ENCODE data around the gene RNASE1.

The RNASE1 gene

DNA sequence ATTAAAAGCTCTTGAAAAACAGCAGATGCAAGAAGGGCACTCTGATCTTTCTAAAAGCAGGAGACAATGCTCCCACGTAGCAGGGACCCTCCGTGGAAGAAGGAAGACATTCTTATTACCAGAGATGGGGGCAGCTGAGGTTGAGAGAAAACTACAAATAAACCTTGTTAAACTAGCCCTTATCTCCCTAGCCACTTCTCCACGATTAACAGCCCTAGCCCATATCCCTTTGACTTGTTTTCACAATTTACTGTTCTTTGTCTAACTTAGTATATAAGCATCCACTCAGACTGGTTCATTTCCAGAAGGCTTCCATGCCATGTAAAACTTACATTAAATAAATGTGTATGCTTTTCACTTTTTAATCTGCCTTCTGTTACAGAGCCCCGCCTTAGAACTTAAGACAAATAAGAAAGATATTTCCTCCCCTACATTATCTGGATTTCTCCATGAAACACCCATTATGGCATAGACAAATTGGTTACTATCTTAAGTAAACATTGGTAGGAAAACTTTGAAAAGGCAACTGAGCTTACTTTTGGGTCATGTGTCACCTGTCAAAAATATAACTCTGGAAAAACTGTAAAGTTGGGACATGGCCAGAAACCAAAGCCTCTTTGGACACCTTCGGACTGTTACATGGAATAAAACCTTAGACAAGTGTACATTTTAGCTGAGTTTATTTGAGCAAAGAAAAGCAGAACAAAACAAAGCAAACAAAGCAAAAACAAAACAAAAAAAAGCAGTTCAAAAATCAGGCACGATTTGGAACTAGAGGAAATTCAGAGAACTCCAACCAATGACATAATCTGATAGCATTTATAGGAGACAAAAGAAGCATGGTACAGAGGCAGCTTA lies 4.9 kb upstream of the RNASE1 start:
- no peak for DNase-seq (ENCODE audit: low read depth)

DNA sequence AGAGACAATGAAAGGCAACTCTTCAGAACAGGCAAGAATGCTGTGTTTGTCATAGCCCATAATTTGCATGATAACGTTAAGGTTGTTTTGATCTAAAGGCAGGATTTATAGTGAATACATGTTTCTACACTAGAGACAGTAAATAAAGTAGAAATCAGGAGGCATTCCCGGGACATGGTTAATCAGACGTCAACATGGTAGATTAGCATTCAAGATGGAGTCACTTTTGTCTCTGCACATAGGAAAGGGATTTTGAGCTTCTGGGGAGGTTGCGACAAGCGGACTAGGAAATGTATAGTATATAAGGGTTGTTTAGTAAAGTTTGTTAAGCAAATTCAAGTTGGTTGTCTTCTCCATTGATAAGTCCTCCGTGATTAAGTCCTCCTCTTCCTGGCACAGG lies 2.8 kb upstream of the RNASE1 start:
- no peak for DNase-seq (ENCODE audit: low read depth)

DNA sequence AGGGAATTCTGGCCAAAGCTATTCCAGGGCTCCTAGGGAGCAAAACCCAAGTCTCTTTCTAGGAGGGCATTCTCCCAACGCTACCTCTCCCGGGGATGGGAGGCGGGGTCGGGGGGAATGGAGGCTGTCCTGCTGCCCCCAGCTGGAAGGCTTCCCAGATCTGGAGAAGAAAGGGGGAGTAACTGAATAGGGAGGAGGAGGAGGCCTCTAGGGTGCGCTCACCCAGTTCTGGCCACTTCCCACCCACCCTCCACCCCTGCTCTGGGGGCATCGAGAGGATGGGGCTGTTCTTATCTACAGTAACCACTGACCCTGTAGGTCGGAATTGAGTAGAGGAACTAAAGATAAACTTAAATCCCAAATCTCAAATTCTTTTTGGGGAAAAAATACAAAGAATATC lies 579 bp upstream of the RNASE1 start:
- DNase-seq (ENCODE audit: low read depth) = no peak

DNA sequence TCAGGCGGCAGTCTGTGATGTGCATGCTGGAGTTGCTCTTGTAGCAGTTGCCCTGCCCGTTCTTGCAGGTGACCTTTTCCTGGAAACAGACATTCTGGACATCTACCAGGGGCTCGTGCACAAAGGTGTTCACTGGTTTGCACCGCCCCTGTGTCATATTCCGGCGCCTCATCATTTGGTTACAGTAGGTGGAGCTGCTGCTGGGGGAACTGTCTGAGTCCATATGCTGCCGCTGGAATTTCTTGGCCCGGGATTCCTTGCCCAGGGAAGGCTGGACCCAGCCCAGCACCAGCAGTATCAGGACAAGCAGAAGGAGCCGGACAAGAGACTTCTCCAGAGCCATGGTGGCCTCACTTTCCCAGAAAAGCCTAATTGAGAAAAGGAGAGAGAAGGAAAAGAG lies 918 bp downstream of the RNASE1 start:
- no peak for DNase-seq (ENCODE audit: low read depth)

DNA sequence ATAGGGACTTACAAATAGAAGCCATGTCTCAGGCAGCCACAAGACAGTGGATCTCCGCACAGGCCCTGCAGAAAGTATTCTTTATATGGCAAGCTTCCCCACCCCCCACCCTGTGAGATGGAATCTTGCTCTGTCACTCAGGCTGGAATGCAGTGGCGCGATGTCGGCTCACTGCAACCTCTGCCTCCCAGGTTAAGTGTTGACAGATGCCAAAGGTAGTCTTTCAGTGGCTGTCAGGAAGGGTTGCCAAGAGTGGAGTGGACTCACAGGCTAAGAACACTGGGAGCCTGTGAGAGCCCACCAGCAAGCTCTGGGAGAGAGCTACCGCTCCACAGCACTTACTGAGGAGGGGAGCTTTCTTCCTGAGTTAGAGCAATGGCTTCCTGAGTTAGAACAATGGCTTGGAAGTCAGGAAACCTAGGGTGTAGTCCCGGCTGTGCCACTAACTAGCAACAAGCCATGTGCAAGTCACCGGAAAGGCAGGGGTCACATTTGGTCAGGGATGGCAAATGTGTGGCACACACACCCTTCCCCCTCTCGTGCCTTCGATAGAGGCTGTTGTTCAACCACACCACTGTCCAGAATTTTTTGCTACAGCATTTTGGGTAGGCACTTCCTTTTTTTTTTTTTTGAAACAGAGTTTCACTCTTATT lies 2.6 kb downstream of the RNASE1 start:
- no peak for DNase-seq (ENCODE audit: low read depth)

DNA sequence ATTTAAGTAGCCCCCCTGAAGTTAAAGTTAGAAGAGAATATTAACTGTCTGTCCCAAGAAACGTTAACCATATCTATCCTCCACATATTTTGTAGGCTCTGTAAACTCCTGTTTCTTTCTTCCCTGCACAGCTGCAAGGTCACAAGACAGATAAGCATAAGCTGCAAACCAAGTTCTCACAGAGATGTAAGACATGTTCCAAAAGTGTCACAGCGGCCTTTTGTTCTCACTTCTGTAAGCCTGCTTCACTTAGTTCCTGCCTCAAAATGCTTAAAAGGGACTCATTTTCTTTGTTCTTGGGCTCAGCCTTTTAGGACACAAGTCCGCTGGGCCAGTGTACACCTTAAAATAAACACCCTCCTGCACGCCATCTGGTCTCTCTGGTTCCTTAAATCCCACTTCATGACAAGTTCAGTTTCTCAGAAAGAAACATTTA lies 3.2 kb downstream of the RNASE1 start:
- no peak for DNase-seq (ENCODE audit: low read depth)

DNA sequence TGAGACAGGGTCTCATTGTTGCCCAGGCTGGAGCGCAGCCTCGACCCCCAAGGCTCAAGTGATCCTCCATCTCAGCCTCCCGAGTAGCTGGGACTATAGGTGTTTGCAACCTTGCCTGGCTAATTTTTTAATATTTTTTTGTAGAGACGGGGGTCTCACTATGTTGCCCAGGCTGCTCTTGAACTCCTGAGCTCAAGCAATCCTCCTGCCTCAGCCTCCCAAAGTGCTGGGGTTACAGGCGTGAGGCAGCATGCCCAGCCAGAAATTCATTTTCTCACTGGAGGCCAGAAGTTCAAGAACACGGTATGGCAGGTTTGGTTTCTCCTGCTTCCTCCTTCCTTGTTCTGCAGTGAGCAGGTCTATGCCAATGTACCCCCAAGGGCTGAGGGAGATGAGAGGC lies 3.7 kb downstream of the RNASE1 start:
- DNase-seq (ENCODE audit: low read depth) = no peak

DNA sequence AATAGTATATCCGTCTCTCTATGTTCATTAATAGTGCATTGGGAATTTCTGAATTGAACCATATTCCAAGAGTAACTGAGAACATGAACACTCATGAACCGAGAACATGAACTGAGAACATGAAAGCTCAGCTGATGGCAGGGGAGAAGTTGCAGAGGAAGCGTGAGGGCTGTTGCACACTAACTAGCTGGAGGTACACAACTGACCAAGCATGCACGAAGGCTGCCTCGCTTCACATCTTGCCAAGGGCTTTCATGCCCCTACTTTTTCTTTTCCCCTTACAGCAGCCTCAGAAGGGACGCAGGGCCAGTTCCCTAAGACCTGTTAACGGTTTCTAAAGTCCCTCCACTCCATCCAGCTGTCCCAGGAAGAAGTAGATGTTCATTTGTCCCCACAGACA lies 4.3 kb downstream of the RNASE1 start:
- DNase-seq (ENCODE audit: low read depth) = no peak

DNA sequence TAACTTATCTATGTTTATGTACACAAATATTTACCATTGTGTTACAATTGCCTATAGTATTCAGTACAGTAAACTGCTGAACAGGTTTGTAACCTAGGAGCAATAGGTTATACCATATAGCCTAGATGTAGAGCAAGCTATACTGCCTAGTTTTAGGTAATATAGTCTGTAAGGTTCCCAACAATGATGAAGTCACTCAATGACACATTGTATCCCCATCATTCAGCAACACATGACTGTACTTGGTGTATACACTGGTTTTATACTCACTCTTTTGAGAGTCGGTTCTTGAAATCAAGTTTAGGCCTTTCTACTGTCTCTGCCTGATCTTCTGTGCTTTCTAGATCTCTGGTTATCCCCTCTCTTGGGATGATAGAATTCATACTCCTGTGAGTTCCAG lies 5.5 kb downstream of the RNASE1 start:
- no peak for DNase-seq (ENCODE audit: low read depth)

DNA sequence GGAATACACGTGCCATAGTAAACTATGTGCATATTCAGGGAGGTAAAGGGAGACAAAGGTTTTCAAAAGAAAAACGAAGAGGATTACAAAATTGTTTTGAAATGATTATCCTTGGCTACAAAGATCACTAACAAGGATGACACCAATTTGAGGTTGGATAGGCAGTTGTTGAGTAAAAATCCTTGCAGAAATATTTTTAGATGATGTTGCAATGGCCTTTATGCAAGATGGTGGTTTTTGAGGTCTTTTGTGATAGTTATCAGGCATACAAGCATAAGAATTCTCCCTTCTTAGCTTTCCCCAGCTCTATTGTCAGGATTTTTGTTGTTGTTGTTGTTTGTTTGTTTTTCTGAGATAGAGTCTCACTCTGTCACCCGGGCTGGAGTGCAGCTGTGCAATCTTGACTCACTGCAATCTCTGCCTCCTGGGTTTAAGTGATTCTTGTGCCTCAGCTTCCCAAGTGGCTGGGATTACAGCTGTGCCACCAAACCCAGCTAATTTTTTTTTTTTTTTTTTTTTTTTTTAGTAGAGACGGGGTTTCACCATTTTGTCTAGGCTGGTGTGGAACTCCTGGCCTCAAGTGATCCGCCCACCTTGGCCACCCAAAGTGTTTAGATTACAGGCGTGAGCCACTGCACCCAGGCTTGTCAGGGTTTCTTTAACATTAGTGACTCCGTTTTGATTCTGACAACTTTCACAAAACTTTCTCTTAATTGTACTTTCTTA lies 7.8 kb downstream of the RNASE1 start:
- DNase-seq (ENCODE audit: low read depth) = no peak

DNA sequence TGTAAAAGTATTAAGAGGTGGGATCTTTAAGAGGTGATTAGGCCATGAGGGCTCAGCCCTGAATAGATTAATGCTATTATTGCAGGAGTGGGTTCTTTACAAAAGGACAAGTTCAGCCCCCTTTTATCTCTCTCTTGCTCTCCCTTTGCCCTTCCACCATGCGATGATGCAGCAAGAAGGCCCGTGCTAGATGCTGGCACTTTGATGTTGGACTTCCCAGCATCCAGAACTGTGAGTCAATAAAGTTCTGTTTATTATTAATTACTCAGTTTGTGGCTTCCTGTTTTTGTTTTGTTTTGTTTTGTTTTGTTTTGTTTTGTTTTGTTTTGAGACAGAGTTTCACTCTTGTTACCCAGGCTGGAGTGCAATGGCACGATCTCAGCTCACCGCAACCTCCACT lies 10.1 kb downstream of the RNASE1 start:
- no peak for DNase-seq (ENCODE audit: low read depth)

DNA sequence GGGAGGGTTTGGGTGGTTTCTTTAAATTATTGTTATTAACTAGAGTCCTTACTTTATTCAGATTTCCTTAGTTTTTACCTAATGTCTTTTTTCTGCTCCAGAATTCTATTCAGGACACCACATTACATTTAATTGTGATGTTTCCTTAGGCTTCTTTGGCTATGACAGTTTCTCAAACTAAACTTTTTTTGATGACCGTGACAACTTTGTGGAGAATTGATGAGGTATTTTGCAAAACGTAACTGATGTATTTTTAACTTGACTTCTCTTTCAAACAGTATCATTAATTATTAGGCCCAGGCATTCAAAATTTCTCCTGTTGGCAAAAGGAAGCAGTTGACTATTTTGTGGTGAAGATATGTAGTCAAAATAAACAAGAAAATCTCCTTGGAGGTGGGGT lies 11.0 kb downstream of the RNASE1 start:
- no peak for DNase-seq (ENCODE audit: low read depth)

DNA sequence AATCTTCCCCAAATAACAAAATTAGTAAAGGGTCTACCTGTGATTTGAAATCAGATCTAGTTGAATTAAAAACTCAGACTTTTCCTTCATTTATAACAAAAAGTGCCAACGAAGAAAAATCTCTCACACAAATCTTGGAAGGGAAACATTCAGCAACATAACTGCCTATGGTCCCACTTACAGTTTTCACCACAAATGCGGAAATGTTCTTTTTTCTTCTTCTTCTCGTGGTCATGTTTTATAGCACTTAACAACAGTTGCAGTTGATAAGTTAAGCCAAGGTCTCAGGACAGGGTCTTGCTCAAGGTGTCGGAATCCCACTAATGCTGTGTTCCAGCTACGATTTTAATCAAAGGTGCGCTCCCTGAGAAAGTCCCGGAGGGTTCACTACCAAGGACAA lies 11.5 kb downstream of the RNASE1 start:
- DNase-seq (ENCODE audit: low read depth) = no peak

DNA sequence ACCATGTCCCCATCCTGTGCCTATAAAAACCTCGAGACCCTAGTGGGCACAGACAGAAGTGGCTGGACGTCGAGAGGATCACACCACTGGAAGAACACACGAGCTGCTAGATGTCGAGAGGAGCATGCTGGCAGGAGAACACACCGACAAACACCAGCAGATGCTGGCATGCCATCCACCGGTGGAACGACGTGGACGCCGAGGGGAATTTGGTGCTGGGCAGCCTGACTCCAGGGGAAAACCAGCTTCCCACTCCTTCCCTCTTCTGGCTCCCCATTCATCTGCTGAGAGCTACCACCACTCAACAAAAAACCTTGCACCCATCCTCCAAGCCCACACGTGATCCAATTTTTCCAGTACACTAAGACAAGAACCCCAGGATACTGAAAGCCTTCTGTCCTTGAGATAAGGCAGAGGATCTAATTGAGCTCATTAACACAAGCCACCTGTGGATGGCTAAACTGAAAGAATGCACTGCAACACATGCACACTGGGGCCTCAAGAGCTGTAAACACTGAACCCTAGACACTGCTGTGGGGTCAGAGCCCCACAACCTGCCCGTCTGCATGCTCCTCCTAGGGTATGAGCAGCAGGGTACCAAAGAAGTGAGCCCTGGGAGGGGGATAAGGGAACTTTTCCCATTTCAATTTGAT lies 12.1 kb downstream of the RNASE1 start:
- no peak for DNase-seq (ENCODE audit: low read depth)

DNA sequence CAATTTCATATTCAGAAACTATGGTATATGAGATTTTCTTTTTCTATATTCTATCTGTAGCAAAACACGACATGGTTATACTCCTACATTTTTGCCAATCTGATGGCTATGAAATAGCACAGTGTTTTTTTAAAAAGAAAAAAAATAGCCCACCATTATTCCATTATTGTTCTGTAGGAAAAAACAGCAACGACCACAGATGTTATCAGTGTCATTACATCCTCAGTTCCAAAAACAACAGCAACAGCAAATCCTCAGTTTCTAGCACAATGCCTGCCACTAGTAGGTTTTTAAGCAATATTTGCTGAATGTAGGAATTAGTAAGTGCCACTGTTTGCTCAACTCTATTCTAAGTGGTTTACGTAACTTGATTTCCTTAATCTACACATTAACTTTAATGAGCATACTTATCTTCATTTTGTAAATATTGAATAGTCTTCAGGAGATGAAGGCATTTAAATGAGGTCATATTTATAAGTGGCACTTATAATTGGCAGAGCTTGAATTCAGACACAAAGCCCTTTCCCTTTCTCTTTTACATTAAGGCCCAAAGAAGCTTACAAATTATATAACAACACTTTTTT lies 13.3 kb downstream of the RNASE1 start:
- no peak for DNase-seq (ENCODE audit: low read depth)

DNA sequence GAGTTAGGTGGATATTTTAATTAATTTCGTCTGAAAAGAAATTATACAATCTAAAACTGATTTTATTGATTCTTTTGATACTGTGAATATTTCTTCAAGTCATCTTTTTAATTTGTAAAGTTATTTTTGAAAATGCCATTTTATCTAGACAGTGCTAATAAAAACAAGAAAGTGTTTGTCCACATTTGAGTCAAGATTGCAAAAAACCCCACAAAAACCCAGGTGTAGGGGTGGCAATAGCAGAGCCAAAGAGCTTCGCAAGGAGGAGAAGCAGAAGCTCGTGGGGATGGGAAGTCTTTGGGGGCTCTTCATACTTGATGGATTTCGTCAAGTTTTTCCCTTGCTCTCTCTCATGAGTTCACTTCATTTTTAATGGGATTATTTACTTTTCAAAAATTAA lies 15.6 kb downstream of the RNASE1 start:
- no peak for DNase-seq (ENCODE audit: low read depth)

DNA sequence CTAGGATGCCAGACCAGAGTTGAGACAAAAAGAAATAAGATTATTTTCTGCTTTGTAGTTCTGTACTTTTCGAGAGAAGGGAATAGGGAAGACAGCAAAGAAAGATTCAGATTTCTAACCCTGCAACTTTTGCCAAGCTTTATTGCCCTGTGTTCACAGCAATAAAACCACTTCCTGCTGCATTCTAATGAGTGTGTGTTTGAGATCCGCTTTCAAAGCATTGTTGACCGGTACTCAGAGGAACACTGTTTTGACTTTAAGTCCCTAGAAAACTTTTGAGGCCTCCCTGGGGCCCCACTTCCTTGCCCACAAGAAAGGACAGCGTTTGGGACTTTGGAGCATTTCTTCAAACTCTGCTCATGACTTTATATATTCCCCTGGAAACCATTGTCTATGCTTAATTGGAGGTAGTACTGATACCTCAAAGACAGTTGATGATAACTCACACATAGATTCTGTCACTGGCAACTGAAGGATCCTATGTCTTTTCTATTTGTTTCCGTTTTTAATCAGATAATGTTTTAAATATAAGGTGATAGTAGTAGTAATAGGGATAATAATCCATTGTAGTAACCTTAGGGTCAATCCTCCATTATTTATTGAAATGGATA lies 20.3 kb downstream of the RNASE1 start:
- no peak for DNase-seq (ENCODE audit: low read depth)

DNA sequence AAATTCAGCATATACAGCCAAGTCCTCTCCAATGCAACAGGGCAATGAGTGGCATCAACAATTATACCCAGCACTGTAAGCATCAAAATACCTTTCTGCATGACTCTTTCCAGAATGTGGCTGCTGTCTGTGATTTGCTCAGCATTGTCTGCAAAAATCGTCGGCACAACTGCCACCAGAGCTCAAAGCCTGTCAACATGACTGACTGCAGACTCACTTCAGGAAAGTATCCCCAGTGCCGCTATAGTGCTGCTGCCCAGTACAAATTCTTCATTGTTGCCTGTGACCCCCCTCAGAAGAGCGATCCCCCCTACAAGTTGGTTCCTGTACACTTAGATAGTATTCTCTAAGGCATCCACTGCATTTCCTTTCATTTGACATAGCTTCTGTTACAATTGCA lies 20.8 kb downstream of the RNASE1 start:
- DNase-seq (ENCODE audit: low read depth) = no peak

DNA sequence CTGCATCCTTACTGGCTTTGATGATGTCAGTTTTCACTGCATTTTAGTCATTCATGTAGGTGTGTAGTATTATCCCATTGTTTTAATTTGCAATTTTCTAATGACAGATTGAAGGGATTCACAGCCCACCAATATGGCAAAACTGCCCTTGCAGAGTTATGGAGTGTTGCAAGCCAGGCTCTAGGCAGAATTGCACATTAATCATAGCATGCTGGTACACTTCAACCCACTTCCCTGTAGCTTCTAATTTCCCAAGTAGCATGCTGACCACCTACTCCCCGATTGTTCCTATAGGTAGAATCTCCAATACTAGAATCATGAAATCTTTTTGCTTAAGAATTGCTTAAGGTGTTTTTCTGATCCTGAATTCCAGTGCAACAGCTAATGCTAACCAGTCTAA lies 26.7 kb downstream of the RNASE1 start:
- DNase-seq (ENCODE audit: low read depth) = no peak

DNA sequence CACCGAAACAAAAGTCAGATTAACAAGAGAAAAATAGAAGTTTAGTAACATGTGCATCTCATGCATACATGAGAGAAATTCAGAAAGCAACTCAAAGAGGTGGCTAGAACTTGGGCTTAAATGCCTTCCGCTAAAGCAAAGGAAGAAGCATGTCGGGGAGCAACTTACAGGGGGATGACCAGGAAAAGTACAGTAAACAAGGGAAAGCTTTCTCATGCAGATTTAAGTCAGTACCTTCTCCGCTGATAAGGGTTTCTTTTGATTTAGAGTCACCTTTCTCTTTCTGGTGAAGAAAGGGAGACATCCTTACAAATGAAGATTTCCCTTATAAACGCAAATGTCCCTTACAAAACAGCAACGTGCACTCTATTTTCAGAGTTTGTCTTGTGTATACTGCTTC lies 27.6 kb downstream of the RNASE1 start:
- no peak for DNase-seq (ENCODE audit: low read depth)

DNA sequence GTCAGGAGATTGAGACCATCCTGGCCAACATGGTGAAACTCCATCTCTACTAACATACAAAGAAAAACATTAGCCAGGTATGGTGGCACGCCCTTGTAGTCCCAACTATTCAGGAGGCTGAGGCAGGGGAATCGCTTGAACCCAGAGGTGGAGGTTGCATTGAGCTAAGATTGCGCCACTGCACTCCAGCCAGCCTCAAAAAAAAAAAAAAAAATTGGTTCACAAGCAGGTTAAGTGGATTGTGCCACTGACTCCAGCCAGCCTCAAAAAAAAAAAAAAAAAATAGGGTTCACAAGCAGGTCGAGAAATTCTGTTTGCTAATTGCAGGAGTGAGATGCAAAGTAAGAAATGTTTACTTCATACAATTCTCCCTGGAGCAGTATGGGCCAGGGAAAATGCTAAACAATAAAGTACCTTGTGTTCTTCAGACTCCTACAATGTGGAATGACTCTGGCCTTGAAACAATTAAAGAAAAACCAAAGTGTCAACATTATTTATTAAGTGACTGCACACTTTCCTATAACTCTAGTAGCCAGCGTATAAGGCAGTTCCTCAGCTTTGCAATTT lies 28.3 kb downstream of the RNASE1 start:
- DNase-seq (ENCODE audit: low read depth) = no peak

All from activated T-cell treated with anti-CD3 and anti-CD28 coated beads for 24 hours (primary cell).